HEK293 (cell line): ENCODE data around the gene CD93.

ENCODE experiments used
- CTCF ChIA-PET: fragments of 350-600 bp; formaldehyde crosslinking; extraction: SDS; loops from one replicate; lab custom pipeline; 2021; ENCODE audit warnings: antibody characterized with exemption; lab: Yijun Ruan, JAX
- POLR2A ChIA-PET: fragments of 300-600 bp; formaldehyde crosslinking; extraction: SDS; loops from one replicate; lab custom pipeline; 2020; ENCODE audit warnings: antibody characterized with exemption, inconsistent platforms; lab: Yijun Ruan, JAX
- H3K27ac ChIP-seq: fragments of 200-500 bp; sonication (Bioruptor generic); 2 replicates; pipeline ENCODE4 v1.5.1; 2014; ENCODE audit warnings: low read depth, low read length, control low read depth, inconsistent platforms; ENCODE audit errors: extremely low read depth
- H3K36me3 ChIP-seq, 2 experiments: fragments of 200-500 bp in 1 of 2; sonication (Bioruptor generic) in 1 of 2; 1 replicate in 1 of 2; 2 replicates in 1 of 2; pipeline ENCODE4 v1.5.1; 2014 to 2017; ENCODE audit warnings: inconsistent platforms in 2 of 2, low read length in 2 of 2; ENCODE audit not compliant: control insufficient read depth in 2 of 2, insufficient read depth in 1 of 2
- H3K4me1 ChIP-seq: fragments of 200-500 bp; sonication (Bioruptor generic); 2 replicates; pipeline ENCODE4 v1.5.1; 2014; ENCODE audit warnings: mild to moderate bottlenecking, low read length, inconsistent platforms; ENCODE audit not compliant: control insufficient read depth, insufficient read depth
- H3K4me3 ChIP-seq: 2 replicates; pipeline ENCODE4 v1.5.1; 2011; ENCODE audit warnings: low read depth, mild to moderate bottlenecking, control low read depth, low read length, moderate library complexity
- H3K9me3 ChIP-seq: fragments of 200-500 bp; sonication (Bioruptor generic); 2 replicates; pipeline ENCODE4 v1.5.1; 2014; ENCODE audit warnings: low read depth, low read length, inconsistent platforms; ENCODE audit not compliant: control insufficient read depth, insufficient read depth
- GLI2 ChIP-seq: fragments of 450-650 bp; formaldehyde crosslinking; IDR thresholded peaks from 2 replicates; pipeline ENCODE4; 2017; ENCODE audit warnings: missing biosample characterization, missing genetic modification characterization, low read depth, borderline replicate concordance
- GLIS1 ChIP-seq: fragments of 450-650 bp; formaldehyde crosslinking; IDR thresholded peaks from 2 replicates; pipeline ENCODE4 v1.5.1; 2016; ENCODE audit warnings: missing biosample characterization, missing genetic modification characterization
- KLF1 ChIP-seq: fragments of 450-650 bp; formaldehyde crosslinking; IDR thresholded peaks from 2 replicates; pipeline ENCODE4 v1.5.1; 2016; ENCODE audit warnings: missing biosample characterization, missing genetic modification characterization
- KLF8 ChIP-seq: fragments of 450-650 bp; formaldehyde crosslinking; IDR thresholded peaks from 2 replicates; pipeline ENCODE4 v1.5.1; 2016; ENCODE audit warnings: missing biosample characterization, missing genetic modification characterization
- PATZ1 ChIP-seq: fragments of 450-650 bp; formaldehyde crosslinking; IDR thresholded peaks from 2 replicates; pipeline ENCODE4 v1.5.1; 2016; ENCODE audit warnings: missing biosample characterization, missing genetic modification characterization
- PBX3 ChIP-seq: sonication (generic); formaldehyde crosslinking; IDR thresholded peaks from 2 replicates; pipeline ENCODE4 v1.8.1; 2022; ENCODE audit warnings: mild to moderate bottlenecking, moderate library complexity, missing genetic modification reagents
- ZBTB10 ChIP-seq: fragments of 450-650 bp; formaldehyde crosslinking; IDR thresholded peaks from 2 replicates; pipeline ENCODE4 v1.5.1; 2016; ENCODE audit warnings: missing biosample characterization, missing genetic modification characterization
- ZFHX2 ChIP-seq: fragments of 450-650 bp; formaldehyde crosslinking; conservative IDR thresholded peaks from 2 replicates; pipeline ENCODE4 v1.5.1; 2016; ENCODE audit warnings: missing biosample characterization, missing genetic modification characterization
- ZNF10 ChIP-seq: fragments of 450-650 bp; formaldehyde crosslinking; IDR thresholded peaks from 2 replicates; pipeline ENCODE4 v1.5.1; 2017; ENCODE audit warnings: missing biosample characterization, missing genetic modification characterization
- ZNF174 ChIP-seq: fragments of 450-650 bp; formaldehyde crosslinking; IDR thresholded peaks from 2 replicates; pipeline ENCODE4 v1.5.0; 2017; ENCODE audit warnings: missing biosample characterization, mild to moderate bottlenecking, missing genetic modification characterization
- ZNF26 ChIP-seq: fragments of 450-650 bp; formaldehyde crosslinking; IDR thresholded peaks from 2 replicates; pipeline ENCODE4 v1.5.1; 2016; ENCODE audit warnings: missing biosample characterization, missing genetic modification characterization
- ZNF302 ChIP-seq: fragments of 450-650 bp; formaldehyde crosslinking; IDR thresholded peaks from 2 replicates; pipeline ENCODE4 v1.5.1; 2016; ENCODE audit warnings: missing biosample characterization, missing genetic modification characterization, low read depth
- ZNF510 ChIP-seq: fragments of 450-650 bp; formaldehyde crosslinking; IDR thresholded peaks from 2 replicates; pipeline ENCODE4 v1.5.1; 2018; ENCODE audit warnings: mild to moderate bottlenecking, missing genetic modification characterization, missing biosample characterization; ENCODE audit not compliant: insufficient replicate concordance
- ZNF549 ChIP-seq: fragments of 450-650 bp; IDR thresholded peaks from 2 replicates; pipeline ENCODE4 v1.5.1; 2018; ENCODE audit warnings: missing biosample characterization, missing genetic modification characterization, mild to moderate bottlenecking, inconsistent platforms, moderate library complexity
- ZNF585B ChIP-seq: fragments of 450-650 bp; formaldehyde crosslinking; IDR thresholded peaks from 2 replicates; pipeline ENCODE4 v1.5.1; 2016; ENCODE audit warnings: missing biosample characterization, missing genetic modification characterization
- ZNF776 ChIP-seq: fragments of 450-650 bp; formaldehyde crosslinking; IDR thresholded peaks from 2 replicates; pipeline ENCODE4 v1.5.0; 2017; ENCODE audit warnings: missing biosample characterization, missing genetic modification characterization, borderline replicate concordance

The CD93 gene

DNA sequence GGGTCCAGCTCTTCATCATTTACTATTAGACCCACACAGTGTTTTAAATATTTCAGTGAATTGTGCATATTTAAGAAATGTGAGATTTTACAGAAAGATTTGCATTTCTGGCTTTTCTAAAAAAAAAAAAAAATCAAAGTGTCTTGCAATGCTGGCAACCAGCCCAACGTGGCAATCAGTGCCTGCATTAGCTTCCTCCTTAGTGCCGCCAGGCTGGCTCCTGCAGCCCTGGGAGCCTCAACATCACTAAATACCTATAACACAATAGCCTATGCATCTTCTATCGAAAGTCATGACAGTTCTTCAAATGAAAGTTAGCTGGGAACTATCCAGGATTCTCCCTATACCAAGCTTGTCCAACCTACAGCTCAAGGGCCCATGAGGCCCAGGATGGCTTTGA, 9.4 kb upstream of the CD93 start:
- TF ChIP-seq ZNF549 (tag by site-specific recombination): no peak
- POLR2A ChIA-PET: interaction anchor here (0.7 kb wide), 1 partner anchor 404 kb away, joined by 3 read pairs; no protein-coding TSS in a partner anchor
- CTCF ChIA-PET: no interaction called here
- no peak overlapping the region for H3K27ac ChIP-seq
- H3K9me3 ChIP-seq: no peaks in the 10 kb centered on the region
- H3K4me3 ChIP-seq: no peak overlapping the region
- no peaks in the 10 kb centered on the region for H3K36me3 ChIP-seq
- peaks cover 7% of the 10 kb centered on the region; the same call in 1 of the 2 replicates for H3K4me1 ChIP-seq

GRCh38 chr20:23094927-23095326, 8.8 kb upstream of the CD93 start:
- ChIA-PET CTCF (interaction anchor here (1.5 kb wide), 1 partner anchor 12 kb away, joined by 3 read pairs; no protein-coding TSS in a partner anchor), POLR2A (no interaction called here)
- Histone ChIP-seq H3K36me3 (no peaks in the 10 kb centered on the region), H3K4me1 (peaks cover 7% of the 10 kb centered on the region; the same call in 1 of the 2 replicates), H3K4me3 (no peak overlapping the region), H3K9me3 (no peaks in the 10 kb centered on the region), H3K27ac (no peak overlapping the region)
- TF ChIP-seq GLIS1 (tag by site-specific recombination): no peak
- no peak for TF ChIP-seq ZNF302
- no peak for TF ChIP-seq ZNF174
- TF ChIP-seq ZFHX2 (tag by site-specific recombination): no peak
- TF ChIP-seq ZNF510: no peak
- TF ChIP-seq ZNF10 (tag by site-specific recombination): no peak
- no peak for TF ChIP-seq ZBTB10 (tag by site-specific recombination)
- no peak for TF ChIP-seq KLF8 (tag by site-specific recombination)
- TF ChIP-seq ZNF776 (tag by site-specific recombination): no peak
- TF ChIP-seq PBX3 (CRISPR knock-in tag): no peak
- TF ChIP-seq KLF1 (tag by site-specific recombination): no peak
- TF ChIP-seq GLI2 (tag by site-specific recombination): no peak
- TF ChIP-seq ZNF585B (tag by site-specific recombination): no peak
- TF ChIP-seq PATZ1 (tag by site-specific recombination): no peak
- TF ChIP-seq ZNF26 (tag by site-specific recombination): no peak
- TF ChIP-seq ZNF549 (tag by site-specific recombination): no peak
